ENCODE data around the gene RAB3GAP2. TPM values are rescaled to one million over a fixed set of nuclear protein-coding genes. Genes with fewer than 3 reads are reported as not detected.
"Not testable (repeated sequence)": the region's sequence is repeated elsewhere in the genome, so short reads cannot be mapped to it uniquely, and the experiment has no call there.

Gene RAB3GAP2
- total and polyA plus RNA-seq, 12 donors, result 8.0 to 45.0 (median 30.0) TPM

DNA sequence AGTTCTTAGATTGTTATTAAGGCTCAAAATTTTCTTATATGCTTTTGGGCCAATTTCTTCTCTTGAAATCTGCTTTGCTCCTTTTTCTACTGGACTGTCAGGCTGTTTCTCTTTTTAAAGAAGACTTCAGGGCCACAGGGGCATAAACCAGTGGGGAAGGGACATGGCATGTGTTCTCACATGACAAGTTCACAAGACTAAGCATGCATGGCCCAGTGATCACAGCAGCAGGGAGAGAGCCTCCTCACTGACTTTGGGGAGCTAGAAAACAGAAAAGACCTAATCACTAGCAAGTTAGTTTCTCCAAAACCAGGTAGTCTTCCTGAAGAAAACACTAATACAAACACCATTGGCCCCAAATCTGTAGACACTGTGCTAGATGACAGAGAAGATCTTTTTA, 64.8 kb downstream of the RAB3GAP2 start:
- Histone ChIP-seq H3K9me3 (replicated peaks in 1 of 3) (no peaks in the 10 kb centered on the region), H3K4me1 (replicated peaks in 1 of 2) (peaks cover 0 to 5% of the 10 kb centered on the region in 2 donors), H3K27ac (no peak overlapping the region), H3K36me3 (replicated peaks in 1 of 2) (peaks cover 0 to 31% of the 10 kb centered on the region in 2 donors), H3K4me3 (no peak overlapping the region), H3K27me3 (no peaks in the 10 kb centered on the region)
- DNase-seq, result no peak
- intact Hi-C loops (cut with DNase I), result no loop called here
- no peak for TF ChIP-seq POLR2A (IDR thresholded peaks at IDR 0.05)
- TF ChIP-seq, protein P1, sequence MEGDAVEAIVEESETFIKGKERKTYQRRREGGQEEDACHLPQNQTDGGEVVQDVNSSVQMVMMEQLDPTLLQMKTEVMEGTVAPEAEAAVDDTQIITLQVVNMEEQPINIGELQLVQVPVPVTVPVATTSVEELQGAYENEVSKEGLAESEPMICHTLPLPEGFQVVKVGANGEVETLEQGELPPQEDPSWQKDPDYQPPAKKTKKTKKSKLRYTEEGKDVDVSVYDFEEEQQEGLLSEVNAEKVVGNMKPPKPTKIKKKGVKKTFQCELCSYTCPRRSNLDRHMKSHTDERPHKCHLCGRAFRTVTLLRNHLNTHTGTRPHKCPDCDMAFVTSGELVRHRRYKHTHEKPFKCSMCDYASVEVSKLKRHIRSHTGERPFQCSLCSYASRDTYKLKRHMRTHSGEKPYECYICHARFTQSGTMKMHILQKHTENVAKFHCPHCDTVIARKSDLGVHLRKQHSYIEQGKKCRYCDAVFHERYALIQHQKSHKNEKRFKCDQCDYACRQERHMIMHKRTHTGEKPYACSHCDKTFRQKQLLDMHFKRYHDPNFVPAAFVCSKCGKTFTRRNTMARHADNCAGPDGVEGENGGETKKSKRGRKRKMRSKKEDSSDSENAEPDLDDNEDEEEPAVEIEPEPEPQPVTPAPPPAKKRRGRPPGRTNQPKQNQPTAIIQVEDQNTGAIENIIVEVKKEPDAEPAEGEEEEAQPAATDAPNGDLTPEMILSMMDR (IDR thresholded peaks at IDR 0.05), result no peak

DNA sequence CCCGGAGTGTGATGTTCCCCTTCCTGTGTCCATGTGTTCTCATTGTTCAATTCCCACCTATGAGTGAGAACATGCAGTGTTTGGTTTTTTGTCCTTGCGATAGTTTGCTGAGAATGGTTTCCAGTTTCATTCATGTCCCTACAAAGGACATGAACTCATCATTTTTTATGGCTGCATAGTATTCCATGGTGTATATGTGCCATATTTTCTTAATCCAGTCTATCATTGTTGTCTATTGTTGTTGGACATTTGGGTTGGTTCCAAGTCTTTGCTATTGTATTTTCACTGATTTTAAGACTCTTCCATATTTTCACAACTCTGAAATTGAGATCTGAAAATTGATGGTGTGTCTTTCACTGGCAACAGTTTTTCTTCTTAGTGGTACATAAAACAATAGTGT, 67.5 kb downstream of the RAB3GAP2 start:
- H3K27ac ChIP-seq; H3K9me3 ChIP-seq (replicated peaks in 1 of 3); DNase-seq; H3K4me3 ChIP-seq; H3K27me3 ChIP-seq; H3K4me1 ChIP-seq (replicated peaks in 1 of 2); intact Hi-C loops (cut with DNase I): not testable (repeated sequence)
- peaks cover 0 to 48% of the 10 kb centered on the region in 2 donors for H3K36me3 ChIP-seq (replicated peaks in 1 of 2)
- 89 to 100% (median 100%) methylated on average over 1 to 2 of the region's 2 CpGs; no CpG with 5 or more reads in 1 of the 4 donors for WGBS, 4 donors

DNA sequence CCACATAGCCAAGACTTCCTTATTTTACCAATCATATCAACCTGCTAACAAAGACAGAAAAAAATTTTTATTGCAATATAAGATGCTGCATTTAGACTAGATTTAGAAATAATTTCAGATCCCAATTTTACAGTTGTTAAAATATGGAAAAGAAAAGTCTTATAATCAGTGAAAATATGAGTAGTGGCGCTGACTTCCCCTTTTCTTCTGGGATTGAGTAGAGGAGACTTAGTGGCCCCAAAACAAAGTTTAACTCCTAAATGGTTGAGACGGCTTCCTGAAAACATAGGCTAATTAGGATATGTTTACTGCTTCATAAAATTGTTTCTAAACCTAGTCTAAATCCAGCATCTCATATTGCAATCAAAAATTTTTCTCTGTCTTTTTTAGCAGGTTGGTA, 68.4 kb downstream of the RAB3GAP2 start:
- Histone ChIP-seq H3K9me3 (replicated peaks in 1 of 3) (no peaks in the 10 kb centered on the region), H3K27ac (no peak overlapping the region), H3K36me3 (replicated peaks in 1 of 2) (peaks cover 0 to 44% of the 10 kb centered on the region in 2 donors), H3K4me3 (no peak overlapping the region), H3K4me1 (replicated peaks in 1 of 2) (no peaks in the 10 kb centered on the region), H3K27me3 (no peaks in the 10 kb centered on the region)
- intact Hi-C loops (cut with DNase I), result no loop called here
- TF ChIP-seq POLR2A (IDR thresholded peaks at IDR 0.05), result no peak
- TF ChIP-seq, protein P1 (IDR thresholded peaks at IDR 0.05), result no peak
- no peak for DNase-seq
- 82 to 96% (median 88%) methylated on average over 2 of the region's 2 CpGs for WGBS, 4 donors

DNA sequence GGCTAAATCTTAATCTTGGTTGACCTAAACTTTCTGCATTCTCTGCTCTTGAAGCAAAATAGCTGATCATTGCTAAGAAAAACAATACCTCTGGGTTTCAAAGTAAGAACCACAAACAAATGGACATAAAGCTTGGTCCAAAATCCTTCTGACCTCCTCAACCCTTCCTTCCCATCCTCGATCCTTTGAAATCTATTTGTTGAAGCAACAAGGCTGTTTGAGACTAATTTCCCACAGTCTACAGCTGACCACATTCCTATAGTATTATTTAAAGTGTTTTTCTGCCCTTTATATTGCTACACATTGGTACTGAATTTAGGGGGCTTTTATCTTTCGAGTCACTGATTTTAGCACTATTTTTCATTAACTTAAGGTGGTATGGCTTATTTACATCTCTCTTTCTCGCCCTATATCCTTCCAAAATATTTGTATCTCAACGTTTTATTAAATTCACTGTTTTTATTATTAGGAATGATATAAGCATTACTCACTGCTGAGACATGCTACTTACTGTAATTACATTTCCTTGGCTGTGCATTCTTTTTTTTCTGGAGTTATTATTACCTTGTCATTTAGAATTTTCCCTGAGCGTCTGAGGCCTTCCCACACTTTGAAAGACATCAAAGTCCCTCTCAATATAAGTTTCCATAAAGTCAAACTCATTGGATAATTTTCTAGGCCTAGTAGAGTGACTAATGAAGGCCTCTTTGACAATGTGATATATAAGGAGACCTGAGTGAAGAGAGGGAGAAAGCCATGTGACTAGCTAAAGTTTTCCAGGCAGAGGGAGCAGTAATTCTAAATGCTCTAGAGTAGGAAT, 73.9 kb downstream of the RAB3GAP2 start:
- Histone ChIP-seq H3K4me3 (no peak overlapping the region), H3K27ac (no peak overlapping the region), H3K9me3 (replicated peaks in 1 of 3) (no peaks in the 10 kb centered on the region), H3K4me1 (replicated peaks in 1 of 2) (no peaks in the 10 kb centered on the region), H3K36me3 (replicated peaks in 1 of 2) (peaks cover 0 to 36% of the 10 kb centered on the region in 2 donors), H3K27me3 (no peaks in the 10 kb centered on the region)
- no peak for DNase-seq
- TF ChIP-seq POLR2A (IDR thresholded peaks at IDR 0.05), result no peak
- TF ChIP-seq, protein P1 (IDR thresholded peaks at IDR 0.05), result no peak
- intact Hi-C loops (cut with DNase I), result no loop called here
- WGBS, 4 donors, result 80 to 93% (median 91%) methylated on average over 5 of the region's 5 CpGs

DNA sequence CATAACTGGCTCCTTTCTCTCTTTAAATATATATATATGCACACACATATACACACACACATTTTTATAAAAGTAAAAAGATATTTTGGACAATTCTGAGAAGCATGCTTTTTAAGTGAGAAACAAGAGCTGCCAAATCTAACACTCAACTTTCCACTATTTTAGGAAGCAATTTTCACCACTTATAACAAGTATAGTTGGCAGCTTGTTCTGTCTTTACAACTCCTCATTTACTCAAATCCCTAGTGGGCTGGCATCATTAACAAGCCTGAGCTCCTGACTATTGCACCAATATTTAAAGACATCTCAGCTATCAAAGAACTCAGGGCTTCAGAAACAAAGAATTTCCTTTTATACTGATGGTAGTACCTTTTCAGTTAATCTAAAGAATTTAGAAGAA, 76.6 kb downstream of the RAB3GAP2 start:
- TF ChIP-seq, protein P1 (IDR thresholded peaks at IDR 0.05), result no peak
- TF ChIP-seq POLR2A (IDR thresholded peaks at IDR 0.05), result no peak
- peaks cover 0 to 26% of the 10 kb centered on the region in 2 donors for H3K36me3 ChIP-seq (replicated peaks in 1 of 2)
- intact Hi-C loops (cut with DNase I), result no loop called here

More for the DNA sequence above, 76.6 kb downstream of the RAB3GAP2 start:
- H3K27ac ChIP-seq, result no peak overlapping the region
- DNase-seq, result no peak
- no peaks in the 10 kb centered on the region for H3K27me3 ChIP-seq
- no peaks in the 10 kb centered on the region for H3K4me1 ChIP-seq (replicated peaks in 1 of 2)
- no peak overlapping the region for H3K4me3 ChIP-seq
- H3K9me3 ChIP-seq (replicated peaks in 1 of 3), result no peaks in the 10 kb centered on the region
